HepG2 (cell line): ENCODE data around the gene MPZL3. TPM values are rescaled to one million over a fixed set of nuclear protein-coding genes. Genes with fewer than 3 reads are reported as not detected.

Experiments
- ATAC-seq: fragments of 200-7000 bp; cut with Tn5 transposase; 3 replicates; pipeline ENCODE4 v1.9.1; 2020; ENCODE audit warnings: mild to moderate bottlenecking, moderate library complexity
- BruUV-seq: library from RNA; stranded (reverse); fragments of 400-500 nt; replicated peaks from 2 replicates; lab custom pipeline; 2021; lab: Mats Ljungman, UMichigan
- CTCF ChIA-PET: fragments of 300-600 bp; formaldehyde crosslinking; extraction: SDS; loops from one replicate; lab custom pipeline; 2021; ENCODE audit warnings: low total read pairs, inconsistent platforms, low intra/inter-chr PET ratio; lab: Yijun Ruan, JAX
- POLR2A ChIA-PET: fragments of 350-600 bp; sonication (Branson Sonifier 250); formaldehyde crosslinking; loops from one replicate; lab custom pipeline; 2020; ENCODE audit warnings: antibody characterized with exemption, inconsistent platforms; lab: Yijun Ruan, JAX
- DNase-seq: peaks from one replicate; pipeline ENCODE4 v3.0.0-alpha.2; 2015; ENCODE audit warnings: low spot score
- FAIRE-seq: peaks from 3 replicates; lab custom pipeline; 2011; peaks lifted over from hg19 to GRCh38; lab: Jason Lieb, UNC
- H2AFZ ChIP-seq: one replicate; pipeline ENCODE4 v1.6.1; 2011; ENCODE audit warnings: low read length, inconsistent platforms
- H3K27ac ChIP-seq: fragments of 300-600 bp; 3 replicates; pipeline ENCODE4 v1.8.0; 2011; ENCODE audit warnings: mixed run types, mild to moderate bottlenecking, mixed read lengths, low read length, inconsistent platforms; ENCODE audit not compliant: insufficient read depth; ENCODE audit errors: extremely low read length
- H3K27me3 ChIP-seq, 2 experiments: fragments of 200-600 bp in 1 of 2; 2 replicates in 1 of 2; 3 replicates in 1 of 2; pipeline versions ENCODE4 v1.6.0 to v1.8.0; 2011; ENCODE audit warnings: low read length in 2 of 2, mild to moderate bottlenecking in 2 of 2, moderate library complexity in 2 of 2, inconsistent platforms in 1 of 2; ENCODE audit not compliant: insufficient read depth in 2 of 2, control insufficient read depth in 1 of 2
- H3K36me3 ChIP-seq, 2 experiments: fragments of 200-600 bp in 1 of 2; replicated peaks in 1 of 2; 2 replicates in 1 of 2; 3 replicates in 1 of 2; pipeline versions ENCODE4 v1.5.1 to v1.8.0; 2011; ENCODE audit warnings: low read length in 2 of 2, inconsistent platforms in 1 of 2; ENCODE audit not compliant: insufficient read depth in 2 of 2, control insufficient read depth in 1 of 2
- H3K4me1 ChIP-seq: 2 replicates; pipeline ENCODE4 v1.5.1; 2012; ENCODE audit warnings: low read length, inconsistent platforms; ENCODE audit not compliant: insufficient read depth
- H3K4me2 ChIP-seq: 2 replicates; pipeline ENCODE4 v1.6.0; 2011; ENCODE audit warnings: low read depth, low read length, inconsistent platforms
- H3K4me3 ChIP-seq, 3 experiments: fragments of 200-600 bp in 1 of 3; sonication (generic), shearing (Covaris generic) in 1 of 3; replicated peaks in 1 of 3; 2 replicates each; pipeline ENCODE4 v1.5.1; 2011 to 2016; ENCODE audit warnings: low read length in 3 of 3, inconsistent platforms in 2 of 3, low read depth in 2 of 3, mild to moderate bottlenecking in 2 of 3, control low read depth in 1 of 3, mixed read lengths in 1 of 3; ENCODE audit not compliant: insufficient read depth in 1 of 3
- H3K79me2 ChIP-seq: one replicate; pipeline ENCODE4 v1.6.1; 2011; ENCODE audit warnings: low read length, inconsistent platforms; ENCODE audit not compliant: insufficient read depth
- H3K9ac ChIP-seq: 2 replicates; pipeline ENCODE4 v1.6.0; 2011; ENCODE audit warnings: mild to moderate bottlenecking, low read depth, low read length, inconsistent platforms; ENCODE audit not compliant: insufficient read depth
- H3K9me3 ChIP-seq: 2 replicates; pipeline ENCODE4 v1.5.1; 2012; ENCODE audit warnings: mild to moderate bottlenecking, low read length
- H4K20me1 ChIP-seq: 2 replicates; pipeline ENCODE4 v1.6.0; 2011; ENCODE audit warnings: inconsistent platforms, mild to moderate bottlenecking, low read length, moderate library complexity; ENCODE audit not compliant: insufficient read depth
- GMEB2 ChIP-seq: IDR thresholded peaks from 2 replicates; pipeline ENCODE4 v1.6.1; 2016; ENCODE audit warnings: missing biosample characterization, missing genetic modification reagents, low read depth
- KDM5B ChIP-seq: sonication (generic); formaldehyde crosslinking; IDR thresholded peaks from 2 replicates; pipeline ENCODE4 v1.4.0; 2020; ENCODE audit warnings: missing genetic modification reagents, mild to moderate bottlenecking, borderline replicate concordance
- NR1H2 ChIP-seq: sonication (generic); formaldehyde crosslinking; IDR thresholded peaks from 2 replicates; pipeline ENCODE4 v1.8.1; 2022; ENCODE audit warnings: low read depth, missing genetic modification reagents, borderline replicate concordance
- RARA ChIP-seq: IDR thresholded peaks from 2 replicates; pipeline ENCODE4 v1.6.1; 2016; ENCODE audit warnings: missing genetic modification reagents, missing compliant biosample characterization
- RFXAP ChIP-seq: sonication (generic); formaldehyde crosslinking; IDR thresholded peaks from 2 replicates; pipeline ENCODE4 v1.4.0; 2020; ENCODE audit warnings: missing genetic modification reagents, borderline replicate concordance
- RXRB ChIP-seq: IDR thresholded peaks from 2 replicates; pipeline ENCODE4 v1.6.1; 2016; ENCODE audit warnings: borderline replicate concordance, missing genetic modification reagents, missing compliant biosample characterization
- SP1 ChIP-seq, 2 experiments: fragments of 450-650 bp in 1 of 2; sonication (generic) in 1 of 2; formaldehyde crosslinking in 1 of 2; IDR thresholded peaks; 2 replicates each; pipeline versions ENCODE4 v1.4.0 to v1.6.1; 2016 to 2020; ENCODE audit warnings: missing genetic modification reagents in 1 of 2
- TCF7L2 ChIP-seq: IDR thresholded peaks from 2 replicates; pipeline ENCODE4 v1.6.1; 2011; ENCODE audit warnings: mild to moderate bottlenecking, low read depth, low read length, moderate library complexity
- ZBTB43 ChIP-seq: sonication (generic); formaldehyde crosslinking; conservative IDR thresholded peaks from 2 replicates; pipeline ENCODE4 v1.4.0; 2020; ENCODE audit warnings: missing genetic modification reagents
- ZNF746 ChIP-seq: sonication (generic); formaldehyde crosslinking; IDR thresholded peaks from 2 replicates; pipeline ENCODE4 v1.8.0; 2022; ENCODE audit warnings: mild to moderate bottlenecking, missing genetic modification reagents
- WGBS: methylation state at CpG from one replicate; pipeline ENCODE4 v1.1.6; 2017; ENCODE audit warnings: low lambda C conversion rate; 5-methylcytosine and 5-hydroxymethylcytosine counted together
- in situ Hi-C: cut with HindIII; loops from 2 replicates; pipeline ENCODE4 v1.10.0; 2017; ENCODE audit warnings: low pct_unique_long_range_greater_than_20kb; ENCODE audit not compliant: extremely low pct_ligation_motif_present
- intact Hi-C: fragments of 100-400 bp; cut with micrococcal nuclease; formaldehyde crosslinking; loops from one replicate; pipeline ENCODE4 v1.10.0; 2022; ENCODE audit not compliant: unreplicated experiment
- polyA plus RNA-seq, 8 experiments: library from polyadenylated mRNA; depleted of rRNA in 3 of 8; stranded (reverse) in 7 of 8; unstranded in 1 of 8; fragments of >200 nt; fragmentation: Illumina TruSeq in 4 of 8; extraction: Trizol in 4 of 8; gene quantifications; 2 replicates each; pipeline versions ENCODE4 v1.2.1 to v1.2.3, GENCODE V29; 2011 to 2016; ENCODE audit warnings: low read depth in 4 of 8, missing spikeins in 1 of 8, mixed read lengths in 1 of 8; ENCODE audit not compliant: insufficient read depth in 1 of 8
- total RNA-seq, 5 experiments: library from RNA; depleted of rRNA; stranded (reverse); fragments of >200 nt; fragmentation: Illumina TruSeq; extraction: Trizol; gene quantifications; 2 replicates each; pipeline ENCODE4 v1.2.3, GENCODE V29; 2016; ENCODE audit warnings: low read depth in 1 of 5
- TF ChIP-seq, protein P1 (sequence below): fragments of 450-650 bp; IDR thresholded peaks from 2 replicates; pipeline ENCODE4 v1.6.1; 2016
- TF ChIP-seq, protein P2 (sequence below): sonication (generic); formaldehyde crosslinking; IDR thresholded peaks from 2 replicates; pipeline ENCODE4 v1.4.0; 2020; ENCODE audit warnings: mild to moderate bottlenecking, missing genetic modification reagents, borderline replicate concordance

Gene MPZL3
- total and polyA plus RNA-seq, 2 of the 13 experiments (the other 11 are each of a cell fraction or from before 2014, with no cell fraction given) = 5.3 to 9.3 TPM

DNA sequence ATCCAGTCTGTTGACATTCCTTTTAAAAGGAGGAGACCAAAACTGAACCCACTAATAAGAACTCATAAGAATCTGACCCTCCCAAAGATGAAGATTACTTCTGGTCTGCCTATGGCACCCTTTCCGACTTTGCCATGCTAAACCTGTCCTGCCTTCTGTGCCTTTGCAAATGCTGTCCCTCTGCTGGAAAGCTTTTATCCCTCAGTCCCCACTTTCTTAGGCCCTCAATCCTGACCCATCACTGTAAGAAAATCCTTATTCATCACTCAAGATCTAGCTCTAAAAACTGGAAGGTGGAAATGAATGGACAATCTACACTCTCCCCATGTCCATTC is 10.4 kb downstream of the MPZL3 start:
- Histone ChIP-seq H3K4me3 (no peak overlapping the region), H2AFZ (no peak overlapping the region), H3K9me3 (no peaks in the 10 kb centered on the region), H3K36me3 (0 out of 5 replicates have a peak, but pooled peaks cover 0 to 7% of the 10 kb centered on the region in 2 experiments), H3K27me3 (no peaks in the 10 kb centered on the region), H3K9ac (no peak overlapping the region), H3K4me1 (peaks cover 47% of the 10 kb centered on the region), H4K20me1 (no peaks in the 10 kb centered on the region), H3K79me2 (peaks cover 1% of the 10 kb centered on the region), H3K27ac (no peak overlapping the region), H3K4me2 (no peak overlapping the region)
- ChIA-PET POLR2A (interaction anchor here (0.9 to 1.6 kb wide), 3 partner anchors 10 to 47 kb away, joined by 3 to 6 read pairs (median 5); partner anchors contain the start of genes MPZL2 and MPZL3), CTCF (no interaction called here)
- WGBS = 100% methylated on average over 1 of the region's 1 CpG
- FAIRE-seq (no peak), DNase-seq (no peak), ATAC-seq (no peak; the same call in 2 of the 3 replicates)
- intact Hi-C loops = no loop called here
- in situ Hi-C loops = no loop called here
- no TSS peak for BruUV-seq
- TF ChIP-seq KDM5B (CRISPR knock-in tag) (no peak), TCF7L2 (no peak), ZBTB43 (no peak), ZNF746 (CRISPR knock-in tag) (no peak), GMEB2 (no peak), RXRB (CRISPR knock-in tag) (no peak), NR1H2 (CRISPR knock-in tag) (no peak), RFXAP (CRISPR knock-in tag) (no peak), RARA (no peak), SP1 (IDR thresholded peaks at IDR 0.05) (no peak), SP1 (CRISPR knock-in tag; IDR thresholded peaks at IDR 0.05) (no peak)
- TF ChIP-seq, protein P1, sequence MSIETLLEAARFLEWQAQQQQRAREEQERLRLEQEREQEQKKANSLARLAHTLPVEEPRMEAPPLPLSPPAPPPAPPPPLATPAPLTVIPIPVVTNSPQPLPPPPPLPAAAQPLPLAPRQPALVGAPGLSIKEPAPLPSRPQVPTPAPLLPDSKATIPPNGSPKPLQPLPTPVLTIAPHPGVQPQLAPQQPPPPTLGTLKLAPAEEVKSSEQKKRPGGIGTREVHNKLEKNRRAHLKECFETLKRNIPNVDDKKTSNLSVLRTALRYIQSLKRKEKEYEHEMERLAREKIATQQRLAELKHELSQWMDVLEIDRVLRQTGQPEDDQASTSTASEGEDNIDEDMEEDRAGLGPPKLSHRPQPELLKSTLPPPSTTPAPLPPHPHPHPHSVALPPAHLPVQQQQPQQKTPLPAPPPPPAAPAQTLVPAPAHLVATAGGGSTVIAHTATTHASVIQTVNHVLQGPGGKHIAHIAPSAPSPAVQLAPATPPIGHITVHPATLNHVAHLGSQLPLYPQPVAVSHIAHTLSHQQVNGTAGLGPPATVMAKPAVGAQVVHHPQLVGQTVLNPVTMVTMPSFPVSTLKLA = no peak
- TF ChIP-seq, protein P2, sequence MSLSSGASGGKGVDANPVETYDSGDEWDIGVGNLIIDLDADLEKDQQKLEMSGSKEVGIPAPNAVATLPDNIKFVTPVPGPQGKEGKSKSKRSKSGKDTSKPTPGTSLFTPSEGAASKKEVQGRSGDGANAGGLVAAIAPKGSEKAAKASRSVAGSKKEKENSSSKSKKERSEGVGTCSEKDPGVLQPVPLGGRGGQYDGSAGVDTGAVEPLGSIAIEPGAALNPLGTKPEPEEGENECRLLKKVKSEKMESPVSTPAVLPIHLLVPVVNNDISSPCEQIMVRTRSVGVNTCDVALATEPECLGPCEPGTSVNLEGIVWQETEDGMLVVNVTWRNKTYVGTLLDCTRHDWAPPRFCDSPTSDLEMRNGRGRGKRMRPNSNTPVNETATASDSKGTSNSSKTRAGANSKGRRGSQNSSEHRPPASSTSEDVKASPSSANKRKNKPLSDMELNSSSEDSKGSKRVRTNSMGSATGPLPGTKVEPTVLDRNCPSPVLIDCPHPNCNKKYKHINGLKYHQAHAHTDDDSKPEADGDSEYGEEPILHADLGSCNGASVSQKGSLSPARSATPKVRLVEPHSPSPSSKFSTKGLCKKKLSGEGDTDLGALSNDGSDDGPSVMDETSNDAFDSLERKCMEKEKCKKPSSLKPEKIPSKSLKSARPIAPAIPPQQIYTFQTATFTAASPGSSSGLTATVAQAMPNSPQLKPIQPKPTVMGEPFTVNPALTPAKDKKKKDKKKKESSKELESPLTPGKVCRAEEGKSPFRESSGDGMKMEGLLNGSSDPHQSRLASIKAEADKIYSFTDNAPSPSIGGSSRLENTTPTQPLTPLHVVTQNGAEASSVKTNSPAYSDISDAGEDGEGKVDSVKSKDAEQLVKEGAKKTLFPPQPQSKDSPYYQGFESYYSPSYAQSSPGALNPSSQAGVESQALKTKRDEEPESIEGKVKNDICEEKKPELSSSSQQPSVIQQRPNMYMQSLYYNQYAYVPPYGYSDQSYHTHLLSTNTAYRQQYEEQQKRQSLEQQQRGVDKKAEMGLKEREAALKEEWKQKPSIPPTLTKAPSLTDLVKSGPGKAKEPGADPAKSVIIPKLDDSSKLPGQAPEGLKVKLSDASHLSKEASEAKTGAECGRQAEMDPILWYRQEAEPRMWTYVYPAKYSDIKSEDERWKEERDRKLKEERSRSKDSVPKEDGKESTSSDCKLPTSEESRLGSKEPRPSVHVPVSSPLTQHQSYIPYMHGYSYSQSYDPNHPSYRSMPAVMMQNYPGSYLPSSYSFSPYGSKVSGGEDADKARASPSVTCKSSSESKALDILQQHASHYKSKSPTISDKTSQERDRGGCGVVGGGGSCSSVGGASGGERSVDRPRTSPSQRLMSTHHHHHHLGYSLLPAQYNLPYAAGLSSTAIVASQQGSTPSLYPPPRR (CRISPR knock-in tag) = no peak
